HEK293 (cell line): ENCODE data around the gene HMX3.

Source experiments
- CTCF ChIP-seq: fragments of 450-650 bp; formaldehyde crosslinking; IDR thresholded peaks from 2 replicates; pipeline ENCODE4 v1.5.1; 2016; ENCODE audit warnings: missing biosample characterization, missing genetic modification characterization
- YY1 ChIP-seq: fragments of 450-650 bp; formaldehyde crosslinking; IDR thresholded peaks from 2 replicates; pipeline ENCODE4 v1.5.1; 2018; ENCODE audit warnings: missing biosample characterization, missing genetic modification characterization
- ZBTB17 ChIP-seq: fragments of 450-650 bp; formaldehyde crosslinking; IDR thresholded peaks from 2 replicates; pipeline ENCODE4 v1.5.1; 2016; ENCODE audit warnings: missing biosample characterization, missing genetic modification characterization
- ZNF335 ChIP-seq: fragments of 450-650 bp; formaldehyde crosslinking; conservative IDR thresholded peaks from 2 replicates; pipeline ENCODE4 v1.5.1; 2016; ENCODE audit warnings: missing biosample characterization, missing genetic modification characterization
- ZNF626 ChIP-seq: fragments of 450-650 bp; sonication (Bioruptor Pico); formaldehyde crosslinking; IDR thresholded peaks from 2 replicates; pipeline ENCODE4 v1.5.1; 2018; ENCODE audit warnings: missing biosample characterization, missing genetic modification characterization, inconsistent platforms
- ZNF660 ChIP-seq: fragments of 450-650 bp; IDR thresholded peaks from 2 replicates; pipeline ENCODE4 v1.5.1; 2018; ENCODE audit warnings: missing biosample characterization, mild to moderate bottlenecking, missing genetic modification characterization
- ZSCAN4 ChIP-seq: fragments of 450-650 bp; formaldehyde crosslinking; IDR thresholded peaks from 2 replicates; pipeline ENCODE4 v1.5.1; 2017; ENCODE audit warnings: missing biosample characterization, missing genetic modification characterization

GRCh38 chr10:123151737-123152135 is 16.0 kb downstream of the HMX3 start:
- TF ChIP-seq CTCF (tag by site-specific recombination) (no peak), ZNF660 (no peak), ZNF626 (tag by site-specific recombination) (no peak), ZSCAN4 (tag by site-specific recombination) (no peak), ZBTB17 (tag by site-specific recombination) (no peak), ZNF335 (tag by site-specific recombination) (no peak), YY1 (tag by site-specific recombination) (no peak)
